Activated CD8-positive, alpha-beta memory T cell treated with anti-CD3 and anti-CD28 coated beads for 1 hour (primary cell): Measurements from ENCODE around the gene EEF2K.

Experiments used
- DNase-seq, 2 donors: peaks; one replicate each; pipeline ENCODE4 v3.0.0-alpha.2; 2020; ENCODE audit warnings: low read depth in 1 of 2; ENCODE audit errors: extremely low read depth in 1 of 2

Gene EEF2K

DNA sequence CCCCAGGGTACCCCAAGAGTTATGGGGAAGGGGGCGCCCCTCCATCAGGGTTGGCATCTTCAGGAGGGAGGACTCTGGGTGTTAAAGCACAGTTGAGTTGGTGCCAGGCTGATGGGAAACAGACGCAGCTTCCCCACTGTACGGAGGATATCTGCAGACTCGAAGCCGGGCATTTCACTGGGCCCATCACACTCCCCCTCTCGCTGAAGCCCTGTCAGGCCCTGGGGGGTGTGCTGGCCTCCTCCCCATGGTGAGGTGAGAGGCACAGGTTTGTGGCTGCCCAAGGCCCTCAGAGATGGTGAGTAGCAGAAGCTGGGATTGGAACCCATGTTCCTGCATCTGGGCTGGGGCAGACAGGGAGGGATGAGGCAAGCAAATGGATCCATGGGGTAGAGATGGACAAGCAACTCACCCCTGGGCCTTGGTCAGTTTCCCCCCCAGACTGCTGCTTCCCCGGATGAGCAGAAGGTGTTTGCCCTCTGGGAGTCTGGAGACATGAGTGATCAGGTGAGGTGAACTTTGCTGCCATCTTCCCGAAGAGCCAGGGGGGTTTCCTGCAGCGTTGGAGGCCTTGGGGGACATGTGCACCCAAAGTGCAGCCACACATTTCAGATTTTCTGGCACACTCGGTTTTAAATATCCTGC lies 122.1 kb downstream of the EEF2K start:
- DNase-seq: no peak

DNA sequence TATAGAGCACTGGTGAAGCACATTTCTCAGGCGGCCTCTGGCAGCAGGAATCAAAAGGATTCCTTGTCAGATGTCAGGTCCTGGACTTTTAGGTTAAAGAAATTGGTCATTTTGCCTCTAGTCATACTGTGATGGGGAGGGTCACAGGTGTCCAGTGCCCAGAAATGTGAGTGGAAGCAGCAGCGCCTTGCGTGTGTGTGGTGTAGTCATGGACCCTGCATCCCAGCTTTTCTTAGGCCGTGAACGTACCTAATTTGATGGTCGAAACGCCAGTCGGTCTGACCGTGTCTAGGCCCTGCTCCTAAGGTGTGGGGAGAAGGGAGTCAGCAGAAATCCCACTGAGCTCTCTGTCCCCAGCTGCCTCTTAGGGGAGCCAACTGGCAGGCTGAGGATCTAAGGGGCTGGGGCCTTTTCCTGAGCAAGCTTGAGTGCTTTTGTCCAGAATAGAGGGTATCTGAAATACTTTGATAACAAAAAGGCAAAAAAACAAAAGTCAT lies 123.2 kb downstream of the EEF2K start:
- DNase-seq: no peak

GRCh38 chr16:22330326-22330725 lies 124.2 kb downstream of the EEF2K start:
- no peak for DNase-seq

DNA sequence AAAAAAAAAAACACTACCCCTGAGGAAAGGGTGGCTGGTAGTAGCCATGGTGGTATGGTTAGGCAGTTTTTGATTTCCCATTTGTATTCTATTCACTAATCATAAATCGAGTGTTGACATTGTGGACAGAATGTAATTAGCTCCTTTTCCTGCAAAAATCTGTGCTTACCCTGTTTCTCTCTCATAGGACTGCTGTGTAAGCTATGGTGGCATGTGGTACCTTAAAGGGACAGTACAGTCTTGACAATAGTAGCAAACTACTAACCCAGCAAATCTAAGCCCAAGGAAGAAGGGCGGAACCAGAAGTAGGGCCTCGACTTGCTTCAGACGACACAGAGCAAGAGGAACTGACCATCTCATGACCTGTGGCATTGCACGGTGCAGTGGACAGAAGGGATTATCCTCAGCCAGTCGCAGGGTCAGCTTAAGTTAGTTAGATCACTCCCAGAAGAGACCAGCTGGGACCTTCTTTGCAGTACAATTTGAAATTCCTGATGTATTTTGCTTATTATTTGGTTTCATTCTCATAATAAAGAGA lies 127.4 kb downstream of the EEF2K start:
- no peak for DNase-seq

GRCh38 chr16:22335668-22336246 lies 129.7 kb downstream of the EEF2K start:
- no peak for DNase-seq

DNA sequence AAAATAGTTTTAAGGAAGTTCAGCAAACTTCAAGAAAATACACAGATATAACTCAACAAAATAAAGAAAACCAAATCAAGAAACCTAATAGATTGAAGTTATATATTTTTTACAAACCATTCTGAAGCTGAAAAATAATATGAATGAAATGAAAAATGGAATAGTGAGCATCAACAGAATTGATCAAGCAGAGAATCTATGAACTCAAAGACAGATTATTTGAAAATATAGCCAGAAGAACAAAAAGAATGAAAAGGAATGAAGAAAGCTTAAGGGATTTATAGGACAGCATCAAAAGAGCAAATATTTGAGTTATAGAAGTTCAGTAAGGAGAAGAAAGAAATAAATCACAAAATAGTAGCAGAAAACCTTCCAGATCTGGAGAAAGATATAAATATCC lies 130.5 kb downstream of the EEF2K start:
- no peak for DNase-seq

- DNase-seq: no peak
These were observed 131.0 kb downstream of the EEF2K start for GRCh38 chr16:22337045-22337444.

DNA sequence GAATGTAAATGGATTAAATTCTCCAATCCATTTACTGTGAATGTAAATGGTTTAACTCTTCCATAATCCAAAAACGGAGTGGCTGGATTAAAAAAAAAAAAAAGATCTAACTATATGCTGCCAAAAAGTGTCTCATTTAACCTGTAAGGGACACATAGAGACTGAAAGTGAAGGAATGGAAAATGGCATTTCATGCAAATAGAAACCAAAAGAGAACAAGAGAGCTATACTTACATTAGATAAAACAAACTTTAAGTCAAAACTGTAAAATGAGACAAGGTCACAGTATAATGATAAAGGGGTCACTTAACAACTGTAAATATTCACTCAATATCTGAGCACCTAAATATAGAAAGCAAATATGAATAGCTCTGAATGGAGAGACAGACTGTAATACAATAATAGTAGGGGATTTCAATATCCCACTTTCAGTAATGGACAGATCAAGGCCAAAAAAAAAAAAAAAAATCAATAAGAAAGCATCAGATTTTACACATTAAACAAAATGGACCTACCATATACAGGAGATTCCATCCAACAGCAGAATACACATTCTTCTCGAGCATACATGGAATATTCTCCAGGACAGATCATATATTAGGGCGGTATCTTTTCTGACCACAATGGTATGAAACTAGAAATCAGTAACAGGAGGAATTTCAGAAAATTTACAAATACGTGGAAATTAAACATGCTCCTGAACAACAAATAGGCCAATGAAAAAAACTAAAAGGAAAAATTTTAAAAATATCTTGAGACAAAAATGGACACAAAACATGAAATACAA lies 132.0 kb downstream of the EEF2K start:
- no peak for DNase-seq
